ENCODE measurements around the gene RIBC1. TPM values are rescaled to one million over a fixed set of nuclear protein-coding genes. Genes with fewer than 3 reads are reported as not detected.

The RIBC1 gene
- total and polyA plus RNA-seq, 8 donors = 1.9 to 6.4 (median 3.6) TPM

- DNase-seq (no peak), ATAC-seq (peak; percentile 41)
- peak overlapping the region; percentile 57 to 81 for H3K4me3 ChIP-seq
- H3K36me3 ChIP-seq = no peaks in the 10 kb centered on the region
- H3K9me3 ChIP-seq = no peaks in the 10 kb centered on the region
- peak overlapping the region; percentile 87 to 90 for H3K27ac ChIP-seq
- peaks cover 9 to 19% of the 10 kb centered on the region in 2 donors for H3K4me1 ChIP-seq
- TF ChIP-seq, protein P1, sequence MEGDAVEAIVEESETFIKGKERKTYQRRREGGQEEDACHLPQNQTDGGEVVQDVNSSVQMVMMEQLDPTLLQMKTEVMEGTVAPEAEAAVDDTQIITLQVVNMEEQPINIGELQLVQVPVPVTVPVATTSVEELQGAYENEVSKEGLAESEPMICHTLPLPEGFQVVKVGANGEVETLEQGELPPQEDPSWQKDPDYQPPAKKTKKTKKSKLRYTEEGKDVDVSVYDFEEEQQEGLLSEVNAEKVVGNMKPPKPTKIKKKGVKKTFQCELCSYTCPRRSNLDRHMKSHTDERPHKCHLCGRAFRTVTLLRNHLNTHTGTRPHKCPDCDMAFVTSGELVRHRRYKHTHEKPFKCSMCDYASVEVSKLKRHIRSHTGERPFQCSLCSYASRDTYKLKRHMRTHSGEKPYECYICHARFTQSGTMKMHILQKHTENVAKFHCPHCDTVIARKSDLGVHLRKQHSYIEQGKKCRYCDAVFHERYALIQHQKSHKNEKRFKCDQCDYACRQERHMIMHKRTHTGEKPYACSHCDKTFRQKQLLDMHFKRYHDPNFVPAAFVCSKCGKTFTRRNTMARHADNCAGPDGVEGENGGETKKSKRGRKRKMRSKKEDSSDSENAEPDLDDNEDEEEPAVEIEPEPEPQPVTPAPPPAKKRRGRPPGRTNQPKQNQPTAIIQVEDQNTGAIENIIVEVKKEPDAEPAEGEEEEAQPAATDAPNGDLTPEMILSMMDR (IDR thresholded peaks at IDR 0.05) = no peak
- intact Hi-C loops (cut with DNase I) = no loop called here
- no peaks in the 10 kb centered on the region for H3K27me3 ChIP-seq
Observed at GRCh38 chrX:53421772-53422085, 944 bp upstream of the RIBC1 start.

- intact Hi-C loops (cut with DNase I) = no loop called here
Observed at GRCh38 chrX:53422086-53422860, 400 bp upstream of the RIBC1 start, which contains the start of gene SMC1A. Gene SMC1A (minus strand): TSS chrX:53422654. CDS start chrX:53422600, 54 bp downstream.

DNA sequence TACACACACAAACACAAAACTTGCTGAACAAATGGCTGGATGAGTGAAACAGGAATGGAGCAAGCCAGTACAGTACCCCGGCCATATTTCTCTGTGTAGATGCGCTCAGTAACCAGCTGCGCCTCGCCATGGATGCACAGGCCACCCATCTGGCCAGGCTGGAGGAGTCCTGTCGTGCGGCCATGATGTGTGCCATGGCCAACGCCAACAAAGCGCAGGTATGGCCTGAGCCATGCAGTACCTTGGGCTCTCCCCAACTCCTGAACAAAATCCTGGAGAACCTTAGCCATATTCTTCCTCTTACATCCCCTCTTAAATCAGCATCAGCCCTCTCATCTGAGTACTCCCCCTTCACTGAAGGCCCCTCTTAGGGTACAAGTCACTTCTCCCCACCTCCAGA is 7.1 kb downstream of the RIBC1 start:
- DNase-seq (no peak), ATAC-seq (no peak)
- no peak overlapping the region for H3K27ac ChIP-seq
- H3K9me3 ChIP-seq = no peaks in the 10 kb centered on the region
- H3K27me3 ChIP-seq = no peaks in the 10 kb centered on the region
- H3K4me3 ChIP-seq = no peak overlapping the region
- peaks cover 0 to 30% of the 10 kb centered on the region in 2 donors for H3K36me3 ChIP-seq
- intact Hi-C loops (cut with DNase I) = loop anchor here in 1 of 2 donors (10.0 kb wide), 1 partner anchor 115 kb away; no protein-coding TSS in a partner anchor
- TF ChIP-seq, protein P1 (IDR thresholded peaks at IDR 0.05) = no peak
- peaks cover 0 to 5% of the 10 kb centered on the region in 2 donors for H3K4me1 ChIP-seq

More at GRCh38 chrX:53422086-53422860, 400 bp upstream of the RIBC1 start, which contains the start of gene SMC1A:
- H3K9me3 ChIP-seq = no peaks in the 10 kb centered on the region
- no peaks in the 10 kb centered on the region for H3K36me3 ChIP-seq
- DNase-seq = peak; percentile 96 to 99 (median 98)
- peak within 1 kb of the TSS; percentile 87 to 90 for H3K27ac ChIP-seq
- peak; percentile 93 for ATAC-seq
- no peaks in the 10 kb centered on the region for H3K27me3 ChIP-seq
- H3K4me3 ChIP-seq = peak within 1 kb of the TSS; percentile 57 to 81
- peaks cover 9 to 19% of the 10 kb centered on the region in 2 donors for H3K4me1 ChIP-seq
- TF ChIP-seq, protein P1 (IDR thresholded peaks at IDR 0.05) = no peak

- TF ChIP-seq, protein P1 (IDR thresholded peaks at IDR 0.05) = no peak
- Histone ChIP-seq H3K27ac (no peak overlapping the region), H3K4me3 (no peak overlapping the region), H3K4me1 (peaks cover 0 to 5% of the 10 kb centered on the region in 2 donors), H3K9me3 (no peaks in the 10 kb centered on the region), H3K36me3 (peaks cover 0 to 30% of the 10 kb centered on the region in 2 donors), H3K27me3 (peaks cover 0 to 4% of the 10 kb centered on the region in 2 donors)
- DNase-seq = no peak
- intact Hi-C loops (cut with DNase I) = loop anchor here in 1 of 2 donors (10.0 kb wide), 1 partner anchor 115 kb away; no protein-coding TSS in a partner anchor
- no peak for ATAC-seq
Observed at GRCh38 chrX:53430231-53430630, 7.6 kb downstream of the RIBC1 start.
